PC-3 (cell line): ENCODE measurements around the gene ASCL2.

Experiments
- EZH2 ChIP-seq: fragments of 300-600 bp; sonication (generic); IDR thresholded peaks from one replicate; pipeline ENCODE4 v1.6.1; 2017; ENCODE audit warnings: antibody characterized with exemption, mild to moderate bottlenecking, low read length; ENCODE audit not compliant: unreplicated experiment
- TF ChIP-seq, protein P1 (sequence below): fragments of 300-600 bp; sonication (generic); conservative IDR thresholded peaks from 2 replicates; pipeline ENCODE4 v1.5.1; 2017; ENCODE audit warnings: antibody characterized with exemption, low read depth, mild to moderate bottlenecking, low read length

DNA sequence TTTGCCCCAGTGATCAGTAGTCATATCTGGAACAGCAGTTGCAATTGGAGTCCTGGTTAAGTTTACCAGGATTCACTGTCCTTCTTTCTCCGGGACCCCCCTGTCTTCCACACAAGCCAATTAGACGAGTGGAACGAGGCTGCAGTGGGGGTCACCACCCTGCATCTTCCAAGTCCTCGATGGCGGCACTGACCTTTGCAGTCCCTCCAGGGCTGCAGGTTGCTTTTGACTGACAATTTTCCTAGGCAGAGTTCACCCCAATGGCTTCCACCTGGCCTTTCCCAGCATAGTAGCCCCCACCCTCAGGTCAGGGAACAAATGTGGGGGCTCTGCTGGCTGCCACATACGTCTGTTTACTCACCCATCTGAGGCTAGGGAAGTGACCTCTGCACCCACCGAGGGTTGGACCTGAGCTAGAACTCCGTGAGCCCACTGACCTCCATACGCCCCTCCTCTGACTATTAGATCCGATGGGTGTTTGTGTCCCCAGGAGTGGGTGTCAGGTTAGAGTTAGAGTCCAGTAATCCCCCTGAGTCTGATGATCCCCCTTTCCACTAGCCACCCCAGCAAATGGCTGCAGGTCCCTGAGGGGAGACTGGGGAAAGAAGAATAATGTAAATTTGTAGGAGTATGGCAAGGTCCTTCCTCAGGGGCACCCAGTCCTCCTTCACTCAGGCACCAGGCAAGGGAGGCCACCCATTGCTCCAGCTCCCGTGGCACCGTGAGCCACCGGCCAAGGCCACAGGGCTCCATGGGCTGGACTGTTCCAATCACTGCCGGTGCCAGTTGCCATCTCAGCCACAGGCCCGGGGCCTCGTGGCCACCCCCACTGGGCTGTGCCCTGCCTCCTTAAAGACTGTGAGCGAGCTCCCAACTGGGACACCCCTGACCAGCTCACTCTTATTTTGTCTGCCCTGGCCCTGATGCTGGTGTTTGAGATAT is 25.9 kb upstream of the ASCL2 start:
- TF ChIP-seq, protein P1, sequence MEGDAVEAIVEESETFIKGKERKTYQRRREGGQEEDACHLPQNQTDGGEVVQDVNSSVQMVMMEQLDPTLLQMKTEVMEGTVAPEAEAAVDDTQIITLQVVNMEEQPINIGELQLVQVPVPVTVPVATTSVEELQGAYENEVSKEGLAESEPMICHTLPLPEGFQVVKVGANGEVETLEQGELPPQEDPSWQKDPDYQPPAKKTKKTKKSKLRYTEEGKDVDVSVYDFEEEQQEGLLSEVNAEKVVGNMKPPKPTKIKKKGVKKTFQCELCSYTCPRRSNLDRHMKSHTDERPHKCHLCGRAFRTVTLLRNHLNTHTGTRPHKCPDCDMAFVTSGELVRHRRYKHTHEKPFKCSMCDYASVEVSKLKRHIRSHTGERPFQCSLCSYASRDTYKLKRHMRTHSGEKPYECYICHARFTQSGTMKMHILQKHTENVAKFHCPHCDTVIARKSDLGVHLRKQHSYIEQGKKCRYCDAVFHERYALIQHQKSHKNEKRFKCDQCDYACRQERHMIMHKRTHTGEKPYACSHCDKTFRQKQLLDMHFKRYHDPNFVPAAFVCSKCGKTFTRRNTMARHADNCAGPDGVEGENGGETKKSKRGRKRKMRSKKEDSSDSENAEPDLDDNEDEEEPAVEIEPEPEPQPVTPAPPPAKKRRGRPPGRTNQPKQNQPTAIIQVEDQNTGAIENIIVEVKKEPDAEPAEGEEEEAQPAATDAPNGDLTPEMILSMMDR = no peak
- TF ChIP-seq EZH2 = no peak
